Subcutaneous adipose tissue (tissue), 4 donors: ENCODE measurements around the gene NEK7. TPM values are rescaled to one million over a fixed set of nuclear protein-coding genes. Genes with fewer than 3 reads are reported as not detected.

Experiments used
- total RNA-seq, 4 donors: library from RNA; depleted of rRNA; stranded (reverse); fragments of >200 nt; gene quantifications; one replicate each; pipeline ENCODE4 v1.1.0, GENCODE V29; 2016
- TF ChIP-seq, protein P1 (sequence below): fragments of 450-650 bp; IDR thresholded peaks from one replicate; pipeline ENCODE4 v1.5.1; 2016; ENCODE audit warnings: low read depth, mild to moderate bottlenecking, control low read depth, antibody characterized with exemption, moderate library complexity

Gene NEK7
- total RNA-seq, 4 donors from 2014 or later, result 112 to 246 (median 161) TPM

GRCh38 chr1:198125995-198126735, 30.6 kb upstream of the NEK7 start:
- TF ChIP-seq, protein P1, sequence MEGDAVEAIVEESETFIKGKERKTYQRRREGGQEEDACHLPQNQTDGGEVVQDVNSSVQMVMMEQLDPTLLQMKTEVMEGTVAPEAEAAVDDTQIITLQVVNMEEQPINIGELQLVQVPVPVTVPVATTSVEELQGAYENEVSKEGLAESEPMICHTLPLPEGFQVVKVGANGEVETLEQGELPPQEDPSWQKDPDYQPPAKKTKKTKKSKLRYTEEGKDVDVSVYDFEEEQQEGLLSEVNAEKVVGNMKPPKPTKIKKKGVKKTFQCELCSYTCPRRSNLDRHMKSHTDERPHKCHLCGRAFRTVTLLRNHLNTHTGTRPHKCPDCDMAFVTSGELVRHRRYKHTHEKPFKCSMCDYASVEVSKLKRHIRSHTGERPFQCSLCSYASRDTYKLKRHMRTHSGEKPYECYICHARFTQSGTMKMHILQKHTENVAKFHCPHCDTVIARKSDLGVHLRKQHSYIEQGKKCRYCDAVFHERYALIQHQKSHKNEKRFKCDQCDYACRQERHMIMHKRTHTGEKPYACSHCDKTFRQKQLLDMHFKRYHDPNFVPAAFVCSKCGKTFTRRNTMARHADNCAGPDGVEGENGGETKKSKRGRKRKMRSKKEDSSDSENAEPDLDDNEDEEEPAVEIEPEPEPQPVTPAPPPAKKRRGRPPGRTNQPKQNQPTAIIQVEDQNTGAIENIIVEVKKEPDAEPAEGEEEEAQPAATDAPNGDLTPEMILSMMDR, result no peak

DNA sequence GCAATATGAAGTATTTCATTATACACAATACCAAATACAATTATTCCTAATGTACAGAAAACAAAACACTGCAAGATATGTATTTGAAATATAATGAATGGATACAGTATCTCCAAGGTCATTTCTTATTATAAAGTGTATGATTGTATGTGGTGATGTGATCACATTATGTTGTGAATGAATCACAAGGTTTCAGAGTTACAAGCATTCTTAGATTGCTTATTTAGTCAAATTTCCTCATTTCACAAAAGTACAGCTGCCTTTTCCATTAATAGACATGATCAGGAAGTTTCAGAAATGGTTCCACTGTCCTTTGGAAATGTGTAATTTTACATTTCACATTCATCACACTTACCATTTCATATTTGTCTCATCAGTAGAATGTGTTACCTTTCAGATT, 28.3 kb upstream of the NEK7 start:
- TF ChIP-seq, protein P1, result no peak

DNA sequence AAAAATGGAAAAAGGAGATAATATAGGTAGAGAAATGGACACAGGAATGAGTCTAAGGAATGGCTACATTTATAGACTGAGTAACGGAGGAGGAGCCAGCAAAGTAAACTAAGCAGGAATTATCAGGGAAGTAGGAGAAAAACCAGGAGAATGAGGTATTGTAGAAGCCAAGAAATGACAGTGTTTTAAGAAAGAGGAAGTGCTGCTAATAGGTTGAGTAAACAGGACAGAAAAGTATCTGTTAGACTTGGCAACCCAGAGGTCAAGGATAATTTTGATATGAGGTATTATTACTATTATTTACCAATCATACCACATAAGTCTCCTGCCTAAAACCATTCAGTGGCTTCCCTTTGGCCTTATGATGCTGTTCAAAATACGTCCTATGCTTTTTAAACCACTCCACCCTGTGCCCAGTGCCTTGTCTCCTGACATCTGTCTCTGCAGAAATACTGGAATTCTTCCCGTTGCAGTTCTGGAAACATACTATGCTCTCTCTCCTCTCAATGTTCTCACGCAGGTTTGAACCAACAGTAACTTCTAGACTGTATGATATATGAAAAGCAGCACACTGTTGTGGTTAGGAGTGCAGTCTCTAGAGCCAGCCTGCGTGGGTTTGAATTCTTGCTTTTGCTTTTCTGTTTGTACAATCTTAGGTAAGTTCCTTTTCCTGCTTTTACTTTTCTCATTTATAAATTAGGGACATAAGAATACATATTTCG, 24.6 kb upstream of the NEK7 start:
- TF ChIP-seq, protein P1, result no peak

DNA sequence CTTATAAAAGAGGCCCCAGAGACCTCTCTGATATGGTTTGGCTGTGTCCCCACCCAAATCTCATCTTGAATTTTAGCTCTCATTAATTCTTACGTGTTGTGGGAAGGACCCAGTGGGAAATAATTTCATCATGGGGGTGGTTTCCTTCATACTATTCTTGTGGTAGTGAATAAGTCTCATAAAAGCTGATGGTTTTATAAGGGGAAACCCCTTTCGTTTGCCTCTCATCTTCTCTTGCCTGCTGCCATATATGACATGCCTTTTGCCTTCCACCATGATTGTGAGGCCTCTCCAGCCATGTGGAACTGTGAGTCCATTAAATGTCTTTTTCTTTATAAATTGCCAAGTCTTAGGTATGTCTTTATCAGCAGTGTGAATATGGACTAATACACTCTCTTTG, 22.5 kb upstream of the NEK7 start:
- TF ChIP-seq, protein P1, result no peak

DNA sequence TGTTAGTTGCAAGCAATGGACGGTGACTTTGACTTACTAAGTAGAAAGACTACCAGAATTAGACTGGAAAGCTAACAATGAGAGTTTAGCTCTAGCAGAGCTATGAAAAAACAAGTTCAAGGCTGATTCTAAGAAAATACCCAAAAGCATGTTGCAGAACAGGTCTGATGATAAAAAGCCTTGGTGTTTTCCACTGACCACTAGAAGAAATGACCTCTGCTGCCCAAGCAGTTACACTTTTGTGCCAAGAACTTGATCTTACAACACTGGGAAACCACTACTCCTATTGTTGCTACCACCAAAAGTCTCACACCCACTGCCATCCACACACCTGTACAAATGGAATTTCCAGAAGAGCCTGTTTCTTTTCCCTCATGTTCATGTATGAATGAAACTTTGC, 21.4 kb upstream of the NEK7 start:
- TF ChIP-seq, protein P1, result no peak

- TF ChIP-seq, protein P1, result no peak
Measured at GRCh38 chr1:198141668-198142351, 15.0 kb upstream of the NEK7 start.

GRCh38 chr1:198143797-198144196, 13.0 kb upstream of the NEK7 start:
- TF ChIP-seq, protein P1, result no peak
